OCI-LY1 (cell line): ENCODE measurements around the gene TEAD3.

Experiments used
- H2AFZ ChIP-seq: fragments of 200-600 bp; sonication (generic), shearing (Covaris generic); 2 replicates; pipeline ENCODE4 v1.6.0; 2014; ENCODE audit warnings: antibody characterized with exemption, mild to moderate bottlenecking, low read length
- H3F3A ChIP-seq: fragments of 200-600 bp; sonication (generic), shearing (Covaris generic); 2 replicates; pipeline ENCODE4 v1.6.0; 2014; ENCODE audit warnings: mild to moderate bottlenecking, antibody characterized with exemption, low read length, moderate library complexity; ENCODE audit not compliant: insufficient read depth
- H3K27ac ChIP-seq: fragments of 200-600 bp; sonication (generic); 2 replicates; pipeline ENCODE4 v1.5.1; 2014; ENCODE audit warnings: low read length, mixed run types, mild to moderate bottlenecking, low read depth; ENCODE audit not compliant: poor library complexity, severe bottlenecking
- H3K27me3 ChIP-seq: fragments of 200-600 bp; sonication (generic); 2 replicates; pipeline ENCODE4 v1.6.0; 2014; ENCODE audit warnings: antibody characterized with exemption, mild to moderate bottlenecking, low read length, moderate library complexity; ENCODE audit not compliant: insufficient read depth
- H3K36me3 ChIP-seq: fragments of 200-600 bp; sonication (generic); 2 replicates; pipeline ENCODE4 v1.6.1; 2014; ENCODE audit warnings: mild to moderate bottlenecking, antibody characterized with exemption, low read length, moderate library complexity, mixed read lengths; ENCODE audit not compliant: insufficient read depth
- H3K4me1 ChIP-seq: fragments of 200-600 bp; sonication (generic); 2 replicates; pipeline ENCODE4 v1.5.1; 2014; ENCODE audit warnings: mild to moderate bottlenecking, low read length, moderate library complexity; ENCODE audit not compliant: insufficient read depth, severe bottlenecking
- H3K4me2 ChIP-seq: fragments of 200-600 bp; sonication (generic), shearing (Covaris generic); 2 replicates; pipeline ENCODE4 v1.6.1; 2014; ENCODE audit warnings: low read length
- H3K4me3 ChIP-seq: fragments of 200-600 bp; sonication (generic); 2 replicates; pipeline ENCODE4 v1.5.1; 2014; ENCODE audit warnings: low read length, low read depth, mild to moderate bottlenecking, mixed read lengths; ENCODE audit not compliant: poor library complexity, severe bottlenecking
- H3K79me2 ChIP-seq: fragments of 200-600 bp; shearing (Covaris generic); 2 replicates; pipeline ENCODE4 v1.6.1; 2016; ENCODE audit warnings: mixed run types, low read length, mixed read lengths; ENCODE audit not compliant: insufficient read depth
- H3K9ac ChIP-seq: fragments of 200-600 bp; sonication (generic), shearing (Covaris generic); 2 replicates; pipeline ENCODE4 v1.6.1; 2014; ENCODE audit warnings: mild to moderate bottlenecking, low read length, mixed read lengths
- H3K9me2 ChIP-seq: fragments of 200-600 bp; sonication (generic), shearing (Covaris generic); 2 replicates; pipeline ENCODE4 v1.6.1; 2014; ENCODE audit warnings: low read depth, mild to moderate bottlenecking, low read length, mixed read lengths
- H3K9me3 ChIP-seq: fragments of 200-600 bp; shearing (Covaris generic); 2 replicates; pipeline ENCODE4 v1.6.1; 2014; ENCODE audit warnings: low read length, mixed read lengths
- H4K20me1 ChIP-seq: fragments of 200-600 bp; sonication (generic), shearing (Covaris generic); 2 replicates; pipeline ENCODE4 v1.6.0; 2016; ENCODE audit warnings: mild to moderate bottlenecking, low read length; ENCODE audit not compliant: insufficient read depth
- EZH2 ChIP-seq: fragments of 200-600 bp; sonication (generic), shearing (Covaris generic); IDR thresholded peaks from 2 replicates; pipeline ENCODE4 v1.8.0; 2017; ENCODE audit warnings: borderline replicate concordance, mixed run types, mild to moderate bottlenecking, antibody characterized with exemption, low read length, moderate library complexity, mixed read lengths
- TF ChIP-seq, protein P1 (sequence below): fragments of 200-600 bp; sonication (generic), shearing (Covaris generic); IDR thresholded peaks from 2 replicates; pipeline ENCODE4 v1.5.1; 2017; ENCODE audit warnings: mild to moderate bottlenecking, antibody characterized with exemption, low read length, moderate library complexity, mixed read lengths

The TEAD3 gene

DNA sequence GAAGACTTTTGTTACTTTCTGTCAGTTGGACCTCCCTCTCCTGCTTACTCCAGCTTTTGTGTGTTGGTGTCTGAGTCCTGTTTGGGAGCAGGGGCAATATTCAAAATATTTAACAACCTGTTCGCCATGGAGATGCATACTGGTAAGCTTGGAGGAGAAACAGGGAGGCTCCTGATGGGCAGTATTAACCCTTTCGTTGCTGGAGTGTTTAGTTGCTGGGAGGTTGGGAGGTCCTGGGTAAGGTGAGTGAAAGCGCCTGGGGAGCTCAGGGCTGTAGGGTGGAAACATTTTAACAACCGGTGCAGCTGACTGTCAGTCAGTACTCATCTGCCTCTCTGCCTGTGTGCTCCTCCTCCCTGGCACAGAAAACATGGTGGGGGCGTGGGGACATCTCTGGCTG is 11.7 kb upstream of the TEAD3 start:
- no peaks in the 10 kb centered on the region for H3F3A ChIP-seq
- no peak overlapping the region for H3K9ac ChIP-seq
- H3K36me3 ChIP-seq = no peaks in the 10 kb centered on the region
- H3K9me3 ChIP-seq = no peaks in the 10 kb centered on the region
- no peaks in the 10 kb centered on the region for H3K79me2 ChIP-seq
- H3K4me3 ChIP-seq = no peak overlapping the region
- no peaks in the 10 kb centered on the region for H4K20me1 ChIP-seq
- H3K4me1 ChIP-seq = no peaks in the 10 kb centered on the region
- H3K9me2 ChIP-seq = no peaks in the 10 kb centered on the region
- peaks cover 6% of the 10 kb centered on the region for H3K27me3 ChIP-seq
- no peak overlapping the region for H2AFZ ChIP-seq
- no peak overlapping the region for H3K4me2 ChIP-seq
- TF ChIP-seq, protein P1, sequence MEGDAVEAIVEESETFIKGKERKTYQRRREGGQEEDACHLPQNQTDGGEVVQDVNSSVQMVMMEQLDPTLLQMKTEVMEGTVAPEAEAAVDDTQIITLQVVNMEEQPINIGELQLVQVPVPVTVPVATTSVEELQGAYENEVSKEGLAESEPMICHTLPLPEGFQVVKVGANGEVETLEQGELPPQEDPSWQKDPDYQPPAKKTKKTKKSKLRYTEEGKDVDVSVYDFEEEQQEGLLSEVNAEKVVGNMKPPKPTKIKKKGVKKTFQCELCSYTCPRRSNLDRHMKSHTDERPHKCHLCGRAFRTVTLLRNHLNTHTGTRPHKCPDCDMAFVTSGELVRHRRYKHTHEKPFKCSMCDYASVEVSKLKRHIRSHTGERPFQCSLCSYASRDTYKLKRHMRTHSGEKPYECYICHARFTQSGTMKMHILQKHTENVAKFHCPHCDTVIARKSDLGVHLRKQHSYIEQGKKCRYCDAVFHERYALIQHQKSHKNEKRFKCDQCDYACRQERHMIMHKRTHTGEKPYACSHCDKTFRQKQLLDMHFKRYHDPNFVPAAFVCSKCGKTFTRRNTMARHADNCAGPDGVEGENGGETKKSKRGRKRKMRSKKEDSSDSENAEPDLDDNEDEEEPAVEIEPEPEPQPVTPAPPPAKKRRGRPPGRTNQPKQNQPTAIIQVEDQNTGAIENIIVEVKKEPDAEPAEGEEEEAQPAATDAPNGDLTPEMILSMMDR = no peak
- no peak for TF ChIP-seq EZH2
- H3K27ac ChIP-seq = no peak overlapping the region

GRCh38 chr6:35508027-35508426 is 11.1 kb upstream of the TEAD3 start:
- no peaks in the 10 kb centered on the region for H3F3A ChIP-seq
- no peaks in the 10 kb centered on the region for H3K9me2 ChIP-seq
- no peak overlapping the region for H3K27ac ChIP-seq
- no peak overlapping the region for H3K4me3 ChIP-seq
- no peaks in the 10 kb centered on the region for H3K9me3 ChIP-seq
- no peak overlapping the region for H2AFZ ChIP-seq
- peaks cover 6% of the 10 kb centered on the region for H3K27me3 ChIP-seq
- H3K4me1 ChIP-seq = no peaks in the 10 kb centered on the region
- no peak overlapping the region for H3K4me2 ChIP-seq
- no peak overlapping the region for H3K9ac ChIP-seq
- TF ChIP-seq, protein P1 = no peak
- TF ChIP-seq EZH2 = no peak
- H4K20me1 ChIP-seq = no peaks in the 10 kb centered on the region
- H3K36me3 ChIP-seq = no peaks in the 10 kb centered on the region
- no peaks in the 10 kb centered on the region for H3K79me2 ChIP-seq

DNA sequence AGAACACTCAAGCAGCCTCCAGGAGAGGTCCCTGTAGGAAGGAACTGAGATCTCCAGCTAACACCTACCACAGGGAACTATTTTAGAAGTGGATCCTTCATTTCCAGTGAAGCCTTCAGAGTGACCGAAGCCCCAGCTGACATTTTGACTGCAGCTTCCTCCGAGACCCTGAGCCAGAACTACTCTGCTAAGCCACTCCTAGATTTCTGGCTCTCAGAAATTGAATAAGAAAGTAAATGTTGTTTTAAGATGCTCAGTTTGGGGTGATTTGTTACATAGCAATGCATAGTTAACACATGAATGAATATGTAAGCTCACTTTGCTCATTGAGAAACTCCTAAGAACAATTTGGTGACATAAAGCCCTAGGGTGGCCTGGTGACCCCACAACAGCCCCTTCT is 10.3 kb upstream of the TEAD3 start:
- H3K9me2 ChIP-seq = no peaks in the 10 kb centered on the region
- no peaks in the 10 kb centered on the region for H3K79me2 ChIP-seq
- no peaks in the 10 kb centered on the region for H3K4me1 ChIP-seq
- no peak overlapping the region for H3K4me3 ChIP-seq
- H3K36me3 ChIP-seq = no peaks in the 10 kb centered on the region
- no peak overlapping the region for H3K9ac ChIP-seq
- no peak overlapping the region for H3K4me2 ChIP-seq
- H3F3A ChIP-seq = no peaks in the 10 kb centered on the region
- TF ChIP-seq, protein P1 = no peak
- no peak for TF ChIP-seq EZH2
- H3K9me3 ChIP-seq = no peaks in the 10 kb centered on the region
- H4K20me1 ChIP-seq = no peaks in the 10 kb centered on the region
- H2AFZ ChIP-seq = no peak overlapping the region
- H3K27ac ChIP-seq = no peak overlapping the region
- H3K27me3 ChIP-seq = peaks cover 6% of the 10 kb centered on the region
